Activated gamma-delta T cell treated with anti-CD3 and anti-CD28 coated beads, Interleukin-2, amount 50 U/mL, for 16 hours (primary cell): ENCODE measurements around the gene EWSR1.

Source experiments
- DNase-seq: peaks from one replicate; pipeline ENCODE4 v3.0.0-alpha.2; 2020; ENCODE audit warnings: low read depth

EWSR1 gene

GRCh38 chr22:29320546-29320945 lies 52.5 kb downstream of the EWSR1 start:
- no peak for DNase-seq

GRCh38 chr22:29323641-29324040 lies 55.6 kb downstream of the EWSR1 start:
- DNase-seq, result no peak

GRCh38 chr22:29325356-29325755 lies 57.3 kb downstream of the EWSR1 start:
- DNase-seq, result no peak

- DNase-seq, result no peak
Measured at GRCh38 chr22:29325785-29326315, 57.8 kb downstream of the EWSR1 start.

- DNase-seq, result no peak
Measured at GRCh38 chr22:29326481-29326880, 58.4 kb downstream of the EWSR1 start.

GRCh38 chr22:29327089-29327764 lies 59.2 kb downstream of the EWSR1 start:
- DNase-seq, result no peak

- DNase-seq, result no peak
Measured at GRCh38 chr22:29328055-29328454, 60.0 kb downstream of the EWSR1 start.

- DNase-seq, result no peak
Measured at GRCh38 chr22:29328566-29329500, 60.8 kb downstream of the EWSR1 start.

GRCh38 chr22:29329581-29329980 lies 61.5 kb downstream of the EWSR1 start:
- DNase-seq, result no peak

GRCh38 chr22:29330291-29330690 lies 62.2 kb downstream of the EWSR1 start:
- no peak for DNase-seq

- no peak for DNase-seq
Measured at GRCh38 chr22:29330753-29331152, 62.7 kb downstream of the EWSR1 start.

- DNase-seq, result no peak
Measured at GRCh38 chr22:29331213-29331612, 63.1 kb downstream of the EWSR1 start.

- no peak for DNase-seq
Measured at GRCh38 chr22:29331658-29332300, 63.7 kb downstream of the EWSR1 start.

GRCh38 chr22:29332886-29333496 lies 64.9 kb downstream of the EWSR1 start:
- DNase-seq, result no peak

GRCh38 chr22:29334148-29334547 lies 66.1 kb downstream of the EWSR1 start:
- DNase-seq, result no peak

GRCh38 chr22:29334696-29335344 lies 66.8 kb downstream of the EWSR1 start:
- DNase-seq, result no peak

- no peak for DNase-seq
Measured at GRCh38 chr22:29335656-29336055, 67.6 kb downstream of the EWSR1 start.

GRCh38 chr22:29336751-29337490 lies 68.9 kb downstream of the EWSR1 start:
- DNase-seq, result no peak

GRCh38 chr22:29337631-29338284 lies 69.7 kb downstream of the EWSR1 start:
- no peak for DNase-seq

- no peak for DNase-seq
Measured at GRCh38 chr22:29338398-29338797, 70.3 kb downstream of the EWSR1 start.
